Measurements from ENCODE around the gene TRIM13.

DNA sequence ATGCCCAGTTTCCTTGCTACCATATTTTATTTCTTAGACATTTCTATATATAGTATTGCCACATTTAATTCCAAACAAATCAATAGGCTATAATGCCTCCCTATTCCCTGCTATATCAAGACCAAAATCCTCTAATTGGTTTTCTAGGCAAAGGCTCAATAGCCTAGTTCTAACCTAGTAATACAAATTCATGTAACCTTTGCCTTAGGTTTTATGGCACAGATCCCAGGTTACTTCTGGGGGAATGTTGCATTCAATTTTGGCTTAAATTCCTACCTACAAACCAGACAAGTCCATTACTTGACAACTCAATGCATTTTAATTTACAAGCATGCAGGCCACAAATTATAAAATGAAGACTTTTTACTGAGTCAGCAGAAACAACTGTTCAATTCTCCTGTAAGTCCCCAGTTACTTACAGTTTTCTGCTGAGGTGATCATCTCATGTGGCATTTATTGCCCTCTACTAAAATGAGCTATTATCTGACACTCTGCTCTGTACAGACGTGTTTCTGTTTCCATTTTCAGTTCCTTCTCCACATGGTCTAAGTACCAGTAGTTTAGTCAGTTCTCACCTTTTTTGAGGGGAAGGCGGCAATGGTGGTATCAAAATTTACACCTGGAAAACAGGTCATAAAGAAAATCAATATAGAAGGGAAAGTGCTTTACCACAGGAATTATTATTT is 30.1 kb downstream of the TRIM13 start:
- TF ChIP-seq, protein P1, sequence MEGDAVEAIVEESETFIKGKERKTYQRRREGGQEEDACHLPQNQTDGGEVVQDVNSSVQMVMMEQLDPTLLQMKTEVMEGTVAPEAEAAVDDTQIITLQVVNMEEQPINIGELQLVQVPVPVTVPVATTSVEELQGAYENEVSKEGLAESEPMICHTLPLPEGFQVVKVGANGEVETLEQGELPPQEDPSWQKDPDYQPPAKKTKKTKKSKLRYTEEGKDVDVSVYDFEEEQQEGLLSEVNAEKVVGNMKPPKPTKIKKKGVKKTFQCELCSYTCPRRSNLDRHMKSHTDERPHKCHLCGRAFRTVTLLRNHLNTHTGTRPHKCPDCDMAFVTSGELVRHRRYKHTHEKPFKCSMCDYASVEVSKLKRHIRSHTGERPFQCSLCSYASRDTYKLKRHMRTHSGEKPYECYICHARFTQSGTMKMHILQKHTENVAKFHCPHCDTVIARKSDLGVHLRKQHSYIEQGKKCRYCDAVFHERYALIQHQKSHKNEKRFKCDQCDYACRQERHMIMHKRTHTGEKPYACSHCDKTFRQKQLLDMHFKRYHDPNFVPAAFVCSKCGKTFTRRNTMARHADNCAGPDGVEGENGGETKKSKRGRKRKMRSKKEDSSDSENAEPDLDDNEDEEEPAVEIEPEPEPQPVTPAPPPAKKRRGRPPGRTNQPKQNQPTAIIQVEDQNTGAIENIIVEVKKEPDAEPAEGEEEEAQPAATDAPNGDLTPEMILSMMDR (IDR thresholded peaks at IDR 0.05), result no peak
- no peak for TF ChIP-seq POLR2A (IDR thresholded peaks at IDR 0.05)
- no peak for TF ChIP-seq POLR2AphosphoS5 (IDR thresholded peaks at IDR 0.05)
